Uterus (tissue), 4 donors: ENCODE data around the gene PSKH1. TPM values are rescaled to one million over a fixed set of nuclear protein-coding genes. Genes with fewer than 3 reads are reported as not detected.

ENCODE experiments used
- DNase-seq, 2 donors: peaks; one replicate each; pipeline ENCODE4 v3.0.0-alpha.2; 2019 to 2020
- H3K27ac ChIP-seq, 2 donors: fragments of 200-600 bp; sonication (generic); 1 replicate in 1 of 2; 2 replicates in 1 of 2; pipeline ENCODE4 v1.5.1; 2016 to 2018
- H3K27me3 ChIP-seq, 2 donors: fragments of 200-600 bp; sonication (generic); one replicate each; pipeline ENCODE4 v1.5.1; 2018 to 2019; ENCODE audit warnings: control low read depth in 1 of 2
- H3K36me3 ChIP-seq, 2 donors: fragments of 200-600 bp; sonication (generic); one replicate each; pipeline ENCODE4 v1.5.1; 2019; ENCODE audit warnings: control low read depth in 1 of 2
- H3K4me1 ChIP-seq, 2 donors: fragments of 200-600 bp; sonication (generic); one replicate each; pipeline ENCODE4 v1.5.1; 2018 to 2019; ENCODE audit warnings: control low read depth in 1 of 2
- H3K4me3 ChIP-seq, 2 donors: fragments of 200-600 bp; sonication (generic); 1 replicate in 1 of 2; 2 replicates in 1 of 2; pipeline ENCODE4 v1.5.1; 2018 to 2019; ENCODE audit warnings: mild to moderate bottlenecking in 1 of 2
- H3K9me3 ChIP-seq, 2 donors: fragments of 200-600 bp; sonication (generic); one replicate each; pipeline ENCODE4 v1.5.1; 2019; ENCODE audit warnings: control low read depth in 1 of 2
- CTCF ChIP-seq, 4 experiments: fragments of 200-600 bp in 2 of 4; fragments of 450-650 bp in 2 of 4; sonication (generic) in 2 of 4; IDR thresholded peaks; one replicate each; pipeline ENCODE4 v1.5.1; 2016 to 2019; ENCODE audit warnings: antibody characterized with exemption in 4 of 4, mild to moderate bottlenecking in 2 of 4, moderate library complexity in 1 of 4
- POLR2A ChIP-seq, 2 donors: fragments of 450-650 bp; IDR thresholded peaks; one replicate each; pipeline ENCODE4 v1.6.1; 2016; ENCODE audit warnings: antibody characterized with exemption in 2 of 2, mild to moderate bottlenecking in 1 of 2, moderate library complexity in 1 of 2
- intact Hi-C: fragments of 100-400 bp; cut with DNase I; formaldehyde crosslinking; loops from one replicate; pipeline ENCODE4 v1.15.1; 2023; ENCODE audit warnings: low total_unique reads
- total RNA-seq, 4 donors: library from RNA; depleted of rRNA in 3 of 4; stranded (reverse); fragments of >200 nt in 3 of 4; gene quantifications; one replicate each; pipeline versions ENCODE4 v1.1.0 to v1.2.4, GENCODE V29; 2014 to 2023
- donor health status: DM: yes; HTN: yes; CAD: no.

The PSKH1 gene
- total RNA-seq, 4 donors from 2014 or later: 3.1 to 34.3 (median 24.5) TPM

- no peak for DNase-seq
- H3K4me1 ChIP-seq: no peaks in the 10 kb centered on the region
- no peak overlapping the region for H3K27ac ChIP-seq
- H3K4me3 ChIP-seq: no peak overlapping the region
- no peaks in the 10 kb centered on the region for H3K27me3 ChIP-seq
- no peaks in the 10 kb centered on the region for H3K36me3 ChIP-seq
- intact Hi-C loops: no loop called here
- no peaks in the 10 kb centered on the region for H3K9me3 ChIP-seq
- no peak for TF ChIP-seq POLR2A (IDR thresholded peaks at IDR 0.05)
- peak in 3 of 4 experiments; percentile 38 to 56 (median 41) for TF ChIP-seq CTCF (IDR thresholded peaks at IDR 0.05)
Measured at GRCh38 chr16:67942200-67942509, 49.1 kb downstream of the PSKH1 start.

DNA sequence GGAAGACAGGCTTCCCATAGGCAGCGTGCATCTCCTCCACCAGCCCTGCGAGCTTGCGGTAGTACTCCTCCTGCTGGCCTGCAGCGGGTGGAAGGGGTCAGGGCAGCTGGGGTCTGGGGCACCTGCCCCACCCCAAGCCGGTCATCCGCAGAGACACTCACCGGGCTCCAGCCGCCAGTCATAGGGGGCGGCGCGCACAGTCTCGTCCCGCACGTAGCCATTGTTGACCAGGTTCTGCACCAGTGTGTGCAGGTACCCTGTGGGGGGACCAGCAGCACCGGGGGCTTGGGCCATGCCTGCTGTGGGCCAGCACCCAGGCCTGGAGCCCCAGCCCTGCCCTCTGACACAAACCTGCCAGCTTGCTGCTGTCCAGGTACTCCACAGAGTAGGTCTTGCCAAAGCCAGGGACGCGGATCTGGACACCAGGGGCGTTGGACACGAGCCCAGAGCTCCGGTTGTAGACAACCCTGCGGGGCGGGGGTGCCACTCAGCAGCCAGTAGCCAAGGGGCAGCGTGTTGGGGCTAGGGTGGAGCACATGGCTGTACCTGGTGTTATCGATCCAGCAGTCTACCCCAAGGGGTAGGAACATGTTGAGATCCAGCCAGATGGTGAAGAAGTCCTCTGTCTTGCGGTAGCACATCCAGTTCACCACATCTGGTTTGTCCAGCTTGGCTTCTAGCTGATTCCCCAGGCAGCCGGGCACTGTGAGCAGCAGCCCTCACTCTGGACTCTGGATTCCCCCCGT is 49.6 kb downstream of the PSKH1 start:
- no peaks in the 10 kb centered on the region for H3K36me3 ChIP-seq
- no peak for TF ChIP-seq CTCF (IDR thresholded peaks at IDR 0.05)
- no peak for TF ChIP-seq POLR2A (IDR thresholded peaks at IDR 0.05)
- no peaks in the 10 kb centered on the region for H3K9me3 ChIP-seq
- no peak for DNase-seq
- H3K4me1 ChIP-seq: no peaks in the 10 kb centered on the region
- intact Hi-C loops: no loop called here
- no peaks in the 10 kb centered on the region for H3K27me3 ChIP-seq
- H3K27ac ChIP-seq: peak overlapping the region in 1 of 2 donors; percentile 76
- no peak overlapping the region for H3K4me3 ChIP-seq

DNA sequence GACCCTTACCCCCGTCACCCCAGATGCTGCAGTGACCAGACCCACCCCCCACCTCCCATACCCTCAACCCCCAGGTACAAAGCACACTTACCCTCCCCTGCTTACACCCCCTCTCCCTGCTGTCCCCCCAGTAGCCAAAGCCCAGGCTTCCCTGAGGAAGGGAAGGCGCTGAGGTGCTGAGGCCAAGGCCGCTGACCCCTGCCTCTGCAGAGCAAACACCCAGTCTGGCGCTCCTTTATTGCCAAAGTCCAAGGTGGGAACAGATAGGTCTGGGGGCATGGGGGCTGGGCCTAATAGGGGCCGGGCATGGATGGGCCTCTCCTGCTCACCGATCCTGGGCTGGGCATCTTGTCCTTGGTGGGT is 50.2 kb downstream of the PSKH1 start:
- peak overlapping the region; percentile 65 to 76 for H3K27ac ChIP-seq
- no peak overlapping the region for H3K4me3 ChIP-seq
- no peaks in the 10 kb centered on the region for H3K36me3 ChIP-seq
- intact Hi-C loops: no loop called here
- no peak for DNase-seq
- H3K27me3 ChIP-seq: no peaks in the 10 kb centered on the region
- no peaks in the 10 kb centered on the region for H3K4me1 ChIP-seq
- no peak for TF ChIP-seq POLR2A (IDR thresholded peaks at IDR 0.05)
- TF ChIP-seq CTCF (IDR thresholded peaks at IDR 0.05): no peak
- no peaks in the 10 kb centered on the region for H3K9me3 ChIP-seq

GRCh38 chr16:67943619-67944504 is 50.8 kb downstream of the PSKH1 start, which contains the start of gene LCAT:
Gene LCAT (minus strand): TSS chr16:67944120. CDS start chr16:67944101, 19 bp downstream.
- H3K4me3 ChIP-seq: no peak within 1 kb of the TSS
- H3K27ac ChIP-seq: peak within 1 kb of the TSS; percentile 65 to 76
- no peaks in the 10 kb centered on the region for H3K9me3 ChIP-seq
- intact Hi-C loops: no loop called here
- no peaks in the 10 kb centered on the region for H3K4me1 ChIP-seq
- DNase-seq: peak in 1 of 2 donors; percentile 79
- no peaks in the 10 kb centered on the region for H3K36me3 ChIP-seq
- no peaks in the 10 kb centered on the region for H3K27me3 ChIP-seq
- no peak for TF ChIP-seq POLR2A (IDR thresholded peaks at IDR 0.05)
- TF ChIP-seq CTCF (IDR thresholded peaks at IDR 0.05): no peak
